DOHH2 (cell line): ENCODE measurements around the gene KIRREL3.

Source experiments
- EZH2phosphoT487 ChIP-seq: fragments of 200-600 bp; sonication (generic); IDR thresholded peaks from 2 replicates; pipeline ENCODE4 v1.6.1; 2017; ENCODE audit warnings: borderline replicate concordance, mild to moderate bottlenecking, antibody characterized with exemption, low read length, moderate library complexity, mixed read lengths
- TF ChIP-seq, protein P1 (sequence below): fragments of 200-600 bp; sonication (generic); IDR thresholded peaks from one replicate; pipeline ENCODE4 v1.5.1; 2014; ENCODE audit warnings: antibody characterized with exemption, mild to moderate bottlenecking, low read depth, low read length; ENCODE audit not compliant: poor library complexity, severe bottlenecking

DNA sequence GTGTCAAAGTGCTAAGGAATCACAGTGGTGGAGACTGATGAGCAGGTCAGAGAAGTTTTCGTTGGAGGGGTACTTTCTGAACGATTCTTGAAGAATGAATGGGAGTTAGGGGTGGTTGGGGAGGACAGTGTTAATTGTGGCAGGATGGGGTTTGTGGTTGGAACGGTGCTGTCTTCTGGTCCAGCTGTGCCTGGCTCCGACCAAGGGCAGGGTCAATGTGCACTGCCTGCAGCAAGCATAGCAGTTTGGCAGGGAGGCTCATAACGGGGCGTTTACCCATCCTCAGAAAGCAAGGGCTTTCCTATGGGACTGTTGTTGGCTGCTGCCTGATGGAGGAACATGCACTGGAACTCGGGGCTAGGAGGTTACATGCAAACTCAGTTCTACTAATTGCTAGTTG is 265.8 kb downstream of the KIRREL3 start:
- TF ChIP-seq, protein P1, sequence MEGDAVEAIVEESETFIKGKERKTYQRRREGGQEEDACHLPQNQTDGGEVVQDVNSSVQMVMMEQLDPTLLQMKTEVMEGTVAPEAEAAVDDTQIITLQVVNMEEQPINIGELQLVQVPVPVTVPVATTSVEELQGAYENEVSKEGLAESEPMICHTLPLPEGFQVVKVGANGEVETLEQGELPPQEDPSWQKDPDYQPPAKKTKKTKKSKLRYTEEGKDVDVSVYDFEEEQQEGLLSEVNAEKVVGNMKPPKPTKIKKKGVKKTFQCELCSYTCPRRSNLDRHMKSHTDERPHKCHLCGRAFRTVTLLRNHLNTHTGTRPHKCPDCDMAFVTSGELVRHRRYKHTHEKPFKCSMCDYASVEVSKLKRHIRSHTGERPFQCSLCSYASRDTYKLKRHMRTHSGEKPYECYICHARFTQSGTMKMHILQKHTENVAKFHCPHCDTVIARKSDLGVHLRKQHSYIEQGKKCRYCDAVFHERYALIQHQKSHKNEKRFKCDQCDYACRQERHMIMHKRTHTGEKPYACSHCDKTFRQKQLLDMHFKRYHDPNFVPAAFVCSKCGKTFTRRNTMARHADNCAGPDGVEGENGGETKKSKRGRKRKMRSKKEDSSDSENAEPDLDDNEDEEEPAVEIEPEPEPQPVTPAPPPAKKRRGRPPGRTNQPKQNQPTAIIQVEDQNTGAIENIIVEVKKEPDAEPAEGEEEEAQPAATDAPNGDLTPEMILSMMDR, result no peak
- no peak for TF ChIP-seq EZH2phosphoT487
